GM19324 (cell line): ENCODE data around the gene ING1.
"Not testable (repeated sequence)": the region's sequence is repeated elsewhere in the genome, so short reads cannot be mapped to it uniquely, and the experiment has no call there.

Source experiments
- ATAC-seq: cut with Tn5 transposase; IDR thresholded peaks from one replicate; pipeline ENCODE4 v1.9.1; 2021; ENCODE audit warnings: mild to moderate bottlenecking, moderate library complexity; ENCODE audit not compliant: unreplicated experiment, low FRiP score

Gene ING1

GRCh38 chr13:110690516-110690915 lies 23.0 kb upstream of the ING1 start:
- no peak for ATAC-seq

GRCh38 chr13:110695774-110696173 lies 17.7 kb upstream of the ING1 start:
- ATAC-seq: not testable (repeated sequence)

DNA sequence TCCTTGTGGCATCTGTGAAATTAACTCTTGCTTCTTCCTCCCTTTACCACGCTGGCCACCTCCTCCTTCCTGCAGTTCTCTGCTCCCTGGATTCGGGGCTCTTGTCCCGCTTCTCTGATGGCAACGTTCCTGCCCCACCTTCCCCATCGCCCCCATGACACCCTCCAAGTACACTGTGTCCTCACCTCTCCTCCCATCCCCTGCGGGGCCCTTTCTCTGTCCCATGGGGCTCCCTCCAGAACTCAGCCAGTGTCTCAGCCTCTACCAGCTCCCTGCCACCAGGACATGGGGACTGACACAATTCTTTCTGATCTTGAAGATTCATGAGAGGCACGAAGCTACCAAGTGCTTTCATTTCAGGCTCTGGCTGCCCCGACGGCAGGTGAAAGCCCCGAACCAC lies 16.7 kb upstream of the ING1 start:
- no peak for ATAC-seq

DNA sequence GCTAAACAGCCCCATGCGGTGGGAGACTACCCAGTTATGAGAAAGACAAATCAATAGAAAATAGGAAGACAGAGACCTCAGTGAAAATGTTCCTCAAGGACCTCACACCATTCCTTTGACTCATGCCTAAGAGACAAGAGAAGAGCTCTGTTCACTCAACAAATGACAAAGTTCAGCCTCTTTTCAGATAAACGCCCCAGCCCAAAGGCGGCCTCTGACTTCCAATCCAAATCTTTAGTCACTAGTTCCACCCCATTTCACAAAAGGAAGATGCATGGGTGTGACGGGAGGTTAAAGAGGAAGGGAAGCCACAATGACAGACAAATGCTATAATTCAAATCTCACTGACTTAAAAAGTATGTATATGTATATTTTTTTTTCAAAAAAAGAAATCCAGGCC lies 15.7 kb upstream of the ING1 start:
- no peak for ATAC-seq

GRCh38 chr13:110698689-110699088 lies 14.8 kb upstream of the ING1 start:
- peak; percentile 56 for ATAC-seq

DNA sequence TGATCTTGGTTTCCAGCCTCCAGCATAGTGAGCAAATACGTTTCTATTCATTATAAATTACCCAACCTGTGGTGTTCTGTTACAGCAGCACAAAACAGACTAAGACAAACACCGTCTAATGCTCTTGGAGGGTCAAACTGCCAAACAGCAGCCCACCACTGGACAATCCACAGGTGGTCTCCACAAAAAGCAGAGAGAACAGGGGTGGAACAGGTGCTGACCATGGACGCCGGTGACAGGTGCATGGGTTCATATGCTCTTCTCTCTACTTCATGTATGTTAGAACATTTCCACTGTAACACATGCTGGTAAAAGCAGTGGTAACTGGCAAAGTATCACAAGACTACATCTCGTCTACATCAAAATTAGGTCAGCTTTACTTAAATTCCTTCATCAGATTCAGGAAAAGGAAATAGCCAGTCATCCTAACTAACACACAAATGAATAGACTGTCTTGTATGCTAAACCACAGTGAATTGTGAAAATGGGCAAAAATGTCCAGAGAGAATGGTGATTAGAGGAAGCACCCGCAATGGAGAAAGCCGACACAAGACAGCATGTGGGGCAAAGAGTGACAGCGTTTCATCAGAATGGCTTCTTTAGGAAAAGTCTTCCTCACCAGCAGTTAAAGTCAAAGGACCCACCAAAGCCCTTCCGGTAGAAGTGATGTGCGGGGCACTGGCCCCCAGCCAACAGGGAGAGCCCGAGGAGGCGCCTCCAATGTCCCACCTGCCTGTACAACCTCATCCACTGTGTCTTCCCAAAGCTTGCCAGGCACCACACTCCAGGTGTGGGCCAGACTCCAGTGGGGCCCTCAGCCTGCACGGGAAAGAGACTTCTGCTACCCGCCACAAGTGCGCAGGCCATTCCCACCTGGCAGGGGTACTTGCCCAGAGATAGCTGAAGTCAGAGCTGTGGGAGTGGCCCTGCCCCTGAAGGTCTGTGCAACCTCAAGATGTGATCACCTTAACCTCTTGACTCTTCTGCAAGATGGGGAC lies 14.1 kb upstream of the ING1 start:
- no peak for ATAC-seq

GRCh38 chr13:110700186-110700585 lies 13.3 kb upstream of the ING1 start:
- ATAC-seq: no peak

GRCh38 chr13:110700641-110701040 lies 12.9 kb upstream of the ING1 start:
- ATAC-seq: no peak

GRCh38 chr13:110701061-110701460 lies 12.4 kb upstream of the ING1 start:
- not testable (repeated sequence) for ATAC-seq

GRCh38 chr13:110702089-110702488 lies 11.4 kb upstream of the ING1 start:
- no peak for ATAC-seq

GRCh38 chr13:110702591-110703526 lies 10.6 kb upstream of the ING1 start:
- ATAC-seq: no peak

DNA sequence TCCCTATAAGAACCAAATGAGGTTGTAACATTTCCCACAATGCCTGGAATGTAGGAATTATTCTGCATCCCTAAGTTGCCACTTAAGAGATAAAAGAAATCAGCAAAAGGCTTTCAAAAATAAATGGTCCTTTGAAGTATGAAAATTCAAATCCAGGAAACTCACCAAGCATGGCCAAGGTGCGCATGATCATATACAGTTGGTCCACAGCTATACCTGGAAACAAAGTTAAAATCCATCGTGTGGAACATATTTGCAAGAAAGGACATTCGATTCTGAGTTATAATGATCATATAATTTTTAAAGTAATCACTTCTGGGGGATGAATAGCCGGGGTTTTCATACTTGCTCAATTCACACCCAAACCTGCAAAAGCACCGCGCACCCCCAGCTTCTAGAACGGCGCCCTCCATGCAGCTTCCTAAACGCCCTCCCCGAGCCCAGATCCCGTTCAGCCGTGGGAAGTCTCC lies 8.1 kb upstream of the ING1 start:
- ATAC-seq: no peak

DNA sequence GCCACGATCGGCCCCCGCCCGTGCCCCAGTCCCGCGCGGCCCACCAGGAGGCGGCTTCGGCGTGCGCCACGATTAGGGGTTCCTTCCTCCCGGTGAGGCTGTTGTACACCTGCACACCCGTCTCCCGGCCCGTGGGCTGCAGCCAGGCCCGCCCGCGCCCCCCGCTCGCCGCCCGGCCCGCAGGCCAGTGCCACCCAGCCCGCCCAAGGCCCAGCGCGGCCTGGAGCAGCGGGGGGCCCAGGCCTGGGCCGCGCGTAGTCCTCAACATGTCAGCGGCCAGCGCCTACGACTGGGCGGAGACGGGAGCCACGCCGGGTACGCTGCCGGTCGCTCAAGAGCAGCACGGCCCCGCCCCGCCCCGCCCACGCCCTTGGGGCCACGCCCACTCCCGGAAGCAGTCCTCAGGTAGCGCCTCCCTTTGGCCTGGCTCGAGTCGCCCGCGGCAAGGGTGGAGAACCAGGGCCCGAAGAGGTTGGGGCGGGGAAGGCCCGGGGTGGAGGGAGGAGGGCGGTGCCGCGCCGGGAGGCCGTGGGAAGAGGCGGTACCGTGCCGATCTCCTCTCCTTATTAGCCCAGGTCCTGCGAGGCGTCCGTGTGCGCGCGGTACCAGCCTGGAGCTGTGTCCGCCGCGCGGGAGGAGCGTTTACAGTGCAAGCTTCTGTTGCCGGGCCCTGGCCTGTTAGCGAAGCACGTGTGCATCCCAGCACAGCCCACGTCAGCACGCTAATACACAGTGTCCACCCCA lies 7.5 kb upstream of the ING1 start, which contains the start of gene CARS2:
TSS of gene CARS2 (minus strand) at position 291 of the 744 bp plus-strand sequence. CDS start at position 268, 23 bp downstream.
- peak; percentile 98 for ATAC-seq

DNA sequence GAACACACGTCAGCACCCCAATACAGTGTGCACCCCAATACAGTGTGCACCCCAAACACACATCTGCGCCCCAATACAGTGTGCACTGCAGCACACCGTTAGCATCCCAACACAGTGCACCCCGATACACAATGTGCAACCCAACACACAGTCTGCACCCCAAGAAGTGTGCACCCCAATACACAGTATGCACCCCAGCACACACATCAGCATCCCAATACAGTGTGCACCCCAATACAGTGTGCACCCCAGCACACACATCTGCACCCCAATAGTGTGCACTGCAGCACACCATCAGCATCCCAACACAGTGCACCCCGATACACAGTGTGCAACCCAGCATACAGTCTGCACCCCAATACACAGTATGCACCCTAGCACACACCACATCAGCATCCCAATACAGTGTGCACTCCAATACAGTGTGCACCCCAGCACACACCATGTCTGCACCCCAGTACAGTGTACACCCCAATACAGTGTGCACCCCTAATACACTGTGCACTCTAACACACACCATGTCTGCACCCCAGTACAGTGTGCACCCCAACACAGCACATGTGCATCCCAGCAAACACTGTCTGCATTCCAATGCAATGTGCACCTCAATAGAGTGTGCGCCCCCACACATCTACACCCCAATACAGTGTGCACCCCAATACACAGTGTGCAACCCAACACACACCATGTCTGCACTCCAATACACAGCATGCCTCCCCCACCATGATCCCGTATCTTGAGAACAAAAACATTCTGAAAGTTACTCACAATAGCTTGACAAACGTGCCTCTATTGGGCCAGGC lies 6.7 kb upstream of the ING1 start:
- ATAC-seq: peak; percentile 6

DNA sequence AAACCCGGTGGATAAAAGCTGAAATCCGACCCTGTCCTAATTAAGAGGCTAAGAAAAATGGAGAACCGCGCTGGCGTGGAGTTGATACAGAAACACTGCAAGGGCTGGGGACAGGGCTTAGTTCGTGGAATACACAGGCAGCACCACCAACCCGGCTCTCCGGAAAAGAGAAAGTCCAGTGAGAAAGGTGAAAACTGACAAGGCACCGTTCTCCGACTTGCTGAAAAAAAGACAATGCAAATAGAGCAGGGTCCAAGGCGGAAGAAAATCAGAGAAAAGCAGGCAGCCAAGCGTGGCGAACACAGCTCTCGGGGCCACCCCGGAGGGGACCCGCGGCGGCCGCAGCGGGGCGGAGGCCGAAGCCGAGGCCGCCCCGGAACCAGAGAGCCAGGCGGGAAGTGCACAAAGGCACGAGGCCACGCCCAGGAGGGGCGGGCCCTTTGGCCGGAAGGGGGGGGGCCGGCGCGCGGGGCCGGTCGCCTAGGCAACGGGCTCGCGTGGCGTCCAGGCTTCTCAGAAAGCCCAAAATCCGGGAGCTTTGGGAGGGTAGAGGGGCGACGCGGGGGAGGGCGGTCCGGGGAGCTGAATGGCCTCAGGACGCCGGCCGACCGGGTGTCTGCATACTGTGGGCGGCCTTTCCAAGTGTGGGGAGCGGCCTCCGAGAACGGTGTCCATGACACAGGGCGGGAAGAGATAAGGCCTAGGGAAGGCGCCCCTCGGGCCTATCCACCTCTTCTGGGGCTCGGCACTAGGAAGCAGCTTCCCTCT lies 1.2 kb upstream of the ING1 start:
- ATAC-seq: peak; percentile 28

DNA sequence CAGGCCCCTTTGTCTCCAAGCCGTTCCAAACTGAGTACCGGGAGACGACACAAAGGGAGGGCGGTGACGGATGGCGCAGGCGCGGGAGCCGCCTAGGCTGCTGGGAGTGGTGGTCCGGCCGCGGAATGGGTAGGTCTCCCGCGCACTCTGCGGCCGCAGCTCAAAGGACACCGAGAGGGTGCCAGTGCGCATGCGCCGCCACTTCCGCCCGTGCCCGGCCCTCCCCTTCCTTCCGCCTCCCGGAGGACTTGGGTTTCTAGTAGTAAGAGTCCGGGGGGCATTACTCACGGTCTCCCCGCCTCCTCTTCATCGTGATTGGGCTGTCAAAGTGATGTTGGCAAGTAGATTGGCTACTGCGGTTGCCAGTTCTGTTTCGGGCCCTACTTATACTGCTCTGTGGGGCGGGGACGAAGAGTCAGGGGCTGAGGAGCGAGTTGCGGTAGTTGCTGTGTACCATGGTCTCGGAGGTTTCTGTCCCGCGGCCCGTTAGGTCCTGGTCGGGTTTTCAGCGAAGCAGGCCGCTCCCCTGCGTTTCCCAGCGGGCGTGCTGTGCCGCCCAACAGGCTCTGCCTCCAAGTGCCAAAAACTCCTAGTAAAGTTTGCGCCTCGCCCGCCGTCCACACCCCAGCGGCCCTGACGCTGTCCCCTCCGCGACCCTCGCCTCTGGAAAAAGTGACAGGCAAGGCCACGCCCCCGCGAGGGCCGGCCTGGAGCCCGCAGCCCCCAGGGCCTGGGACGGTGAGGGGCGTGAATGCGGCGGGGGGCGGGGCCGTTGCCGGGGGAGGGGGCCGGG lies 455 bp upstream of the ING1 start:
- ATAC-seq: peak; percentile 60

GRCh38 chr13:110713981-110714796 lies 689 bp downstream of the ING1 start:
- no peak for ATAC-seq
